Endometrial microvascular endothelial cells (primary cell): Measurements from ENCODE around the gene PIEZO1. TPM values are rescaled to one million over a fixed set of nuclear protein-coding genes. Genes with fewer than 3 reads are reported as not detected.

Experiments
- in situ Hi-C: cut with HindIII; loops from 2 replicates; pipeline ENCODE4 v1.10.0; 2017; ENCODE audit warnings: low sequenced_read_pairs, low pct_unique_long_range_greater_than_20kb; ENCODE audit errors: inconsistent ontology term
- total RNA-seq: library from RNA; depleted of rRNA; stranded (reverse); fragments of >200 nt; gene quantifications from one replicate; pipeline ENCODE4 v1.2.3, GENCODE V29; 2015; ENCODE audit errors: inconsistent ontology term

PIEZO1 gene
- total RNA-seq, 1 donor from 2014 or later: 383 TPM

DNA sequence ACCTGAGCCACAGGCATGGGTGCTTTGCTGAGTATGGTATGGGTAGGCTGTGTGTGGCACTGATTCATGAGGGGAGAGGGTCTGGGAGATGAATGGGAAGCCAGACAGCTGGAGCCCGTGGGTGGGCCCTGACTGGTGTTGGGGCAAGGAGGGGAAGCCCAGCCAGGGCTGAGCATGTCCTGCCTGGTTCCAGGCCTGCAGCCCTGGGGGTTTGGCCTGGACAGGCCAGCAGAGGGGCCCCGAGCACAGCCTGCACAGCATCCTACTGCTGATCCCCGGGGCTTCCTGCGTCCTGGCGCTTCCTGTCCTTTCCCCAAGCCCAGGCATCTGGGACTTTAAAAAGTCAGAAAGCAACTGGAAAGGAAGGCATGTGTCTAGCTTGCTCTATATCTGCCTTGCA lies 117.6 kb downstream of the PIEZO1 start:
- in situ Hi-C loops: no loop called here

DNA sequence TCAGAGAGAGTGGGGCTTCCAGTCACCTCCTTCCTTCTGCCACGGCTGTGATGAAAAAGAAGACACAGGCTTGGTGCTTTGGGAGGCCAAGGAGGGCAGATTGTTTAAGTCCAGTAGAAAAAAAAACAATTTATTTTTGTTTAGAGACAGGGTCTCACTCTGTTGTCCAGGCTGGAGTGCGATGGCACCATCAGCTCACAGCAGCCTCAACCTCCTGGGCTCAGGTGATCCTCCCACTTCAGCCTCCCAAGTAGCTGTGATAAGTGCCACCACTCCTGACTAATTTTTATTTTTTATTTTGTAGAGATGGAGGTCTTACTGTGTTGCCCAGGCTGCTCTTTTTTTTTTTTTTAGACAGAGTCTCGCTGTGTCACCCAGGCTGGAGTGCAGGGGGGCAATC lies 119.5 kb downstream of the PIEZO1 start:
- in situ Hi-C loops: no loop called here

Other genes with a start within 250 kb of the PIEZO1 start
- gene ZC3H18, start 214.8 kb downstream of the PIEZO1 start, total RNA-seq: 13.1 TPM
- not detected for gene IL17C, start 146.6 kb downstream of the PIEZO1 start, total RNA-seq
- 159 TPM for gene CYBA, start 134.2 kb downstream of the PIEZO1 start, total RNA-seq
- gene MVD, start 122.1 kb downstream of the PIEZO1 start, total RNA-seq: 28.0 TPM
- not detected for gene SNAI3, start 98.7 kb downstream of the PIEZO1 start, total RNA-seq
- 32.6 TPM for gene RNF166, start 78.8 kb downstream of the PIEZO1 start, total RNA-seq
- 21.9 TPM for gene CTU2, start 78.7 kb downstream of the PIEZO1 start, total RNA-seq
- gene CDT1, start 18.6 kb upstream of the PIEZO1 start, total RNA-seq: 21.5 TPM
- 253 TPM for gene APRT, start 26.7 kb upstream of the PIEZO1 start, total RNA-seq
- 34.7 TPM for gene GALNS, start 71.7 kb upstream of the PIEZO1 start, total RNA-seq
- gene TRAPPC2L, start 71.9 kb upstream of the PIEZO1 start, total RNA-seq: 54.1 TPM
- gene PABPN1L, start 81.4 kb upstream of the PIEZO1 start, total RNA-seq: not detected
- gene CBFA2T3, start 192.0 kb upstream of the PIEZO1 start, total RNA-seq: not detected